GM10847 (cell line): Measurements from ENCODE around the gene DISC1.

Source experiments
- POLR2A ChIP-seq: IDR thresholded peaks from 2 replicates; pipeline ENCODE4 v1.6.1; 2011; ENCODE audit not compliant: insufficient read length; ENCODE audit errors: extremely low read depth

The DISC1 gene

DNA sequence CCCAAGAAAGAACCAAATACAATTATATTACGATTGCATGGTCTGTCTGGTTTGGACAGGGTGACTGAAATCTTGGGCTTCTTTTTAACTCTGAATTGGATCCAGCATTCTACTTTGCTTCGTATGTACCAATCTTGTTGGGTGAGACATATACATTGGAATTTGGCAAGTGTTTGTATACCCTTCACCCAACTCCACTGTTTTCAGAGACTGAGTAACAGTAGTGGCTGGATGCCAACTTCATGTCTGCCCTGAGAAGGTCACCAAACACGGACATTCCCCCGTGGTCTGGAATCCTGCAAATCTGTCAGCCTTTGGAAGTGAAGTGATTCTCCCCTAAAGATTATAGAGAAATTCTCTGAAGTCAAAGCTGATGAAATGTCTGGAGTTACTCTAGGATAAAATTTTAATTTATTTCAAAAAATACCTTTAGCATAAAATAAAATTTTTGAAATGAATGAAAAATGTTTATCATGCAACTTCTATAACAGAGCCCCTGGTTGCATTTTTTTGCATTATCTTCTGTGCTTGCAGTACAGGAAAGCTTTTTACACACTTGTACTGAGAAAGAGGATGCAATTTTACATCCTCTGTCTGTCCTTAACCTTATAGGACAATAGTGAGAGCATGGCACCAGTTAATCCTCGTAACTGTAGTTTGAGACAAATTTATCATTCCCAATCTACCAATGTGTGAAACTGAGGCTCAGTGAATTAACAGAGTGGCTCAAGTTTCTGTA is 201.8 kb downstream of the DISC1 start:
- no peak for TF ChIP-seq POLR2A

GRCh38 chr1:231829332-231829731 is 202.7 kb downstream of the DISC1 start:
- no peak for TF ChIP-seq POLR2A

- no peak for TF ChIP-seq POLR2A
These were observed 209.8 kb downstream of the DISC1 start for GRCh38 chr1:231836227-231836893.

- no peak for TF ChIP-seq POLR2A
These were observed 211.9 kb downstream of the DISC1 start for GRCh38 chr1:231838521-231838920.

GRCh38 chr1:231839999-231840398 is 213.4 kb downstream of the DISC1 start:
- no peak for TF ChIP-seq POLR2A

- no peak for TF ChIP-seq POLR2A
These were observed 215.2 kb downstream of the DISC1 start for GRCh38 chr1:231841616-231842344.

DNA sequence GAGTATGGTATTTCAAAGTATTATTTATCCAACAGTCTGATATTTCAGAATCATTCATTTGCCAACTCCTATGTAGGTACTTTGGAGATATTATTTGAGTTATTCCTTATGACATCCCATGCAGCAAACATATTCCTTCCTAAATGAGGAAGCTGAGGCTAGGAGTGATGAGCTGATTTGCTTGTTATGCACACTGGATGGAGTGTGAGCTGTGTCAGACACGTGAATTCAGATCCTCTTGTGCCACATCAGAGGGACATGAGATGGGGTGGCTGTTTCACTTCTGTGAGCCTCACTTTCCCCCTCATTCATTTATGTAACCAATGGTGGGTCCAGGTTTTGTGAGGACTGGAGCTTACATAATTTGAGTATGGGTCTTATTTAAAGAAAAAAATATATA is 215.9 kb downstream of the DISC1 start:
- no peak for TF ChIP-seq POLR2A

GRCh38 chr1:231844986-231845502 is 218.5 kb downstream of the DISC1 start:
- TF ChIP-seq POLR2A = no peak

GRCh38 chr1:231847612-231848397 is 221.2 kb downstream of the DISC1 start:
- no peak for TF ChIP-seq POLR2A

- no peak for TF ChIP-seq POLR2A
These were observed 223.4 kb downstream of the DISC1 start for GRCh38 chr1:231849981-231850380.

GRCh38 chr1:231850786-231851185 is 224.2 kb downstream of the DISC1 start:
- no peak for TF ChIP-seq POLR2A

DNA sequence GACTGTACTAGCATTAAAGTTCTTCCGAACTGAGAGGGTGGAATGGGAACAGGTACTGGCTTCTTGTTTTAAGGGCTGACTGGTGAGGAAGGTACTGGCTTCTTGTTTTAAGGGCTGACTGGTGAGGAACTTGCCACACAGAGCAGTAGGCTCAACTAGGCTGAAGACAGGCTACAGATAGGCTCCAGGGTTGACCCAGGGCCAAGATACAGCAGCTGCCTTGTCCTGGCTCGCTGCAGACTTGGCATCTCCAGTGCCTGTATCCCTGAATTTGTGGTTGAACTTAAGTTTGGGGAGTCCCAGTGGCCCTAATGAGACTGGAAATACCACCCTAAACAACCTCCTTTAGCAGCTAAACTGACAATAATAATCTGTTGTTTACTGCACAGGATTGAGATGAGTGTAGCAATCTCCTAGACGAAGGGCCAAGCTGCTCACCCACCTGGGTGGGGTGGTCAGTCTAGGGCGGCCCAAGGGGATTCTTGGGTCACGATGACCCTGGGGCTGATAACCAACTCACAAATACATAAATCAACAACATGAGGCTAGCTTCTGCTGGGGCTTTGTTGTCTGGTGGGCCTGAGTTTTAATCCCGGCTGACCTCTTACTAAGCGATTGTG is 227.1 kb downstream of the DISC1 start:
- no peak for TF ChIP-seq POLR2A

DNA sequence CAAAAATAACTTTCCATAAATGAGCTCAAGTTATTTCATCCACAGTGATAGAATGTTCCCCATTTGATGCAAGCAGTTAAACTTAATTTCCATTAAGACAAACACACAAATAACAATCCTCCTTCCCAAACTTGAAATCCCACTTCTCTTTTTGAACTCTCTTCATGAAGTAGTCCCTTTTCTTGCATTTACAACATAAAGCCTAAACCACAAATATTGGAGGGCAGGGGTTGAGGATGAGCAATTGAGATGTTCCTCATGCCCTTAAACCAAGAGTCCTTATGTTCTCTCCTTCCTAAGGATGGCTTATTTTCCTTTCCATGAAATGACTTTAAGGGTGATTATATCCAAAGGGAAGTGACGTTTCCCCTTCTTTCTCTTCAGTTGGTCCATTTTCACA is 228.8 kb downstream of the DISC1 start:
- TF ChIP-seq POLR2A = no peak

DNA sequence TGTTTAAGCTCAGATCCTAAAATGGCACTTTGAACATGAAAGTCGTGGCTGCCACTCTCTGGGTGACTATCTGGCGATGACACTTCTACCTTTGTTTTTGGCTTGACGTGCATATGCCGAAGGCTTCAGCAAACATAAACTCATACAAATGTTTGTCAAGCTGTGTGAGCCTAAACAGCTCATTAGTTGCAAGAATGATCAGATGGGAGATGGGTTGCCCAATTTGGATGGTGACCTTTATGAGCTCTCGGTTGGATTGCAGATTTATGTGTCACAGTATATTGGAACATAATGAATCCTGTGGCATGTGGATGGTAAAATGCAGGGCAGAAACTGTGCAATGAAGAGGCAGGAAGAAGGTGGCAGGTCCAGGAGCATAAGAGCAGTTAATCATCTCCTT is 229.3 kb downstream of the DISC1 start:
- TF ChIP-seq POLR2A = no peak

- TF ChIP-seq POLR2A = no peak
These were observed 229.8 kb downstream of the DISC1 start for GRCh38 chr1:231856426-231856825.
